ENCODE data around the gene LSM14A.
"Not testable (repeated sequence)": the region's sequence is repeated elsewhere in the genome, so short reads cannot be mapped to it uniquely, and the experiment has no call there.

The LSM14A gene

DNA sequence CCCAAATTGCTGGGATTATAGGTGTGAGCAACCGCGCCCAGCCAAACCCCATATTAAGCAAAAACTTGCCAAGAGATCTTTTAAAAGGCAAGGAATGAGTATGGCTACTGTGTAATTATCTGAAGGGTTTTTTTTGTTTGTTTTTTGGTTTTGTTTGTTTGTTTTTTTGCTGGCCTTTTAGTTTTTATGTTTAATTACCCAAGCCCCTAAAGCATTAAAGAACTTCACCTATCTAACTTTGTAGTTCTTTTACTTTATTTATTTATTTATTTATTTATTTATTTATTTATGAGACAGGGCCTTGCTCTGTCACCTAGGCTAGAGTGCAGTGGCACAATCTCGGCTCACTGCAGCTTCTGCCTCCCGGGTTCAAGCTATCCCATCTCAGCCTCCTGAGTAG is 41.7 kb downstream of the LSM14A start:
- no peak overlapping the region for H3K4me3 ChIP-seq (replicated peaks; ENCODE audit: low read depth, low read length)
- TF ChIP-seq, protein P1, sequence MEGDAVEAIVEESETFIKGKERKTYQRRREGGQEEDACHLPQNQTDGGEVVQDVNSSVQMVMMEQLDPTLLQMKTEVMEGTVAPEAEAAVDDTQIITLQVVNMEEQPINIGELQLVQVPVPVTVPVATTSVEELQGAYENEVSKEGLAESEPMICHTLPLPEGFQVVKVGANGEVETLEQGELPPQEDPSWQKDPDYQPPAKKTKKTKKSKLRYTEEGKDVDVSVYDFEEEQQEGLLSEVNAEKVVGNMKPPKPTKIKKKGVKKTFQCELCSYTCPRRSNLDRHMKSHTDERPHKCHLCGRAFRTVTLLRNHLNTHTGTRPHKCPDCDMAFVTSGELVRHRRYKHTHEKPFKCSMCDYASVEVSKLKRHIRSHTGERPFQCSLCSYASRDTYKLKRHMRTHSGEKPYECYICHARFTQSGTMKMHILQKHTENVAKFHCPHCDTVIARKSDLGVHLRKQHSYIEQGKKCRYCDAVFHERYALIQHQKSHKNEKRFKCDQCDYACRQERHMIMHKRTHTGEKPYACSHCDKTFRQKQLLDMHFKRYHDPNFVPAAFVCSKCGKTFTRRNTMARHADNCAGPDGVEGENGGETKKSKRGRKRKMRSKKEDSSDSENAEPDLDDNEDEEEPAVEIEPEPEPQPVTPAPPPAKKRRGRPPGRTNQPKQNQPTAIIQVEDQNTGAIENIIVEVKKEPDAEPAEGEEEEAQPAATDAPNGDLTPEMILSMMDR (IDR thresholded peaks at IDR 0.05; ENCODE audit: low read length, missing control alignments): no peak
- DNase-seq (ENCODE audit: low read depth): no peak

DNA sequence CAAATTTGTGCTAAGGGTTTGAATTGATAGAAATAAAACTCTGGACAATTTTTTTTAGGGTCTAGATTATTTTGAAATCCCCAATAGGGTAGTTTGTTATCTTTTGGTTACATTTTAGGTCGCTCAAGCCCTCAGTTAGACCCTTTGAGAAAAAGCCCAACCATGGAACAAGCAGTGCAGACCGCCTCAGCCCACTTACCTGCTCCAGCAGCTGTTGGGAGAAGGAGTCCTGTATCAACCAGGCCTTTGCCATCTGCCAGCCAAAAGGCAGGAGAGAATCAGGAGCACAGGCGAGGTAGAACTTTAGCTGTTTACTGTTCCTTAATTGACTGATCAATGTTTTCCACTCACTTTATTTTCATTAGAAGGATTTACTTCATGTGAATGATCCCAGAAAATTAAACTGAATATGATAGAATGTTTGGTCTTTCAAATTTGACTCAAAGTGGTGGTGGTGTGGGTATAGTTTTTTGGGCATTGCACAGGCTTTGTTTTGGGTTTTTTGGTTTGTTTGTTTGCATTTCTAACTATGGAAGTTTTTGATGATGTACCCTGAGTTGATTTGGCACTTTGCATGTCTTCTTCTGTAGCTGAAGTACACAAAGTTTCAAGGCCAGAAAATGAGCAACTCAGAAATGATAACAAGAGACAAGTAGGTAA is 42.8 kb downstream of the LSM14A start:
- DNase-seq (ENCODE audit: low read depth): no peak
- H3K4me3 ChIP-seq (replicated peaks; ENCODE audit: low read depth, low read length): no peak overlapping the region
- TF ChIP-seq, protein P1 (IDR thresholded peaks at IDR 0.05; ENCODE audit: low read length, missing control alignments): no peak

DNA sequence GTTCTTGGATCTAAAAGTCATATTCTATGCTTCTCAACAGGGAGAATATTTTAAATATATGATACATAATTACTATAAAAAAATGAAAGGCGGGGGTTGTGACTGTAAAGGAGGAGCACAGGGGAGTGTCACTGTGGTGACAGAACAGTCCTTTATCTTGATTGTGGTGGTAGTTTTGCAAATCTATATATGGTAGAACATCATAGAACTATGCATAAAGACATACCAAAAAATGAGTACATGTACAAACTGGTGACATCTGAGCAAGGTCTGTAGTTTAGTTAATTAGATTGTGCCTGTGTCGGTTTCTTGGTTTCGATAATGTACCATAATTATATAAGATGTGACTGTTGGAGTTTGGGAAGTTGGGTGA is 43.3 kb downstream of the LSM14A start:
- TF ChIP-seq, protein P1 (IDR thresholded peaks at IDR 0.05; ENCODE audit: low read length, missing control alignments): no peak
- no peak overlapping the region for H3K4me3 ChIP-seq (replicated peaks; ENCODE audit: low read depth, low read length)
- DNase-seq (ENCODE audit: low read depth): no peak

DNA sequence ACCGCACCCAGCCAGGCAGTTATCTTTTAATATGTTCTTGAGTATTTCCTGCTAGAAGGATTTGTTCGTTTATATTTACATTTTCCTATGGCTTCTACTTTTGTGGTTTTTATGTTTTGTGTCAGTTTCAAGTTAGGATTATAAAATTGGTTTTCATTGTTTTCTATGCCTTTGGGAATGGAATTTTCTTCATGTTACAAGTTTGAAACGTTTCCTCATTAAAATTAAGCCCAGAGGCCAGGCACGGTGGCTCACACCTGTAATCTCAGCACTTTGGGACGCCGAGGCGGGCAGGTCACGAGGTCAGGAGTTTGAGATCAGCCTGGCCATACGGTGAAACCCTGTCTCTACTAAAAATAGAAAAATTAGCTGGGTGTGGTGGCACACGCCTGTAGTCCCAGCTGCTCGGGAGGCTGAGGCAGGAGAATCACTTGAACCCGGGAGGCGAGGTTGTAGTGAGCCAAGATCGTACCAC is 44.5 kb downstream of the LSM14A start:
- DNase-seq (ENCODE audit: low read depth); H3K4me3 ChIP-seq (replicated peaks; ENCODE audit: low read depth, low read length): not testable (repeated sequence)

DNA sequence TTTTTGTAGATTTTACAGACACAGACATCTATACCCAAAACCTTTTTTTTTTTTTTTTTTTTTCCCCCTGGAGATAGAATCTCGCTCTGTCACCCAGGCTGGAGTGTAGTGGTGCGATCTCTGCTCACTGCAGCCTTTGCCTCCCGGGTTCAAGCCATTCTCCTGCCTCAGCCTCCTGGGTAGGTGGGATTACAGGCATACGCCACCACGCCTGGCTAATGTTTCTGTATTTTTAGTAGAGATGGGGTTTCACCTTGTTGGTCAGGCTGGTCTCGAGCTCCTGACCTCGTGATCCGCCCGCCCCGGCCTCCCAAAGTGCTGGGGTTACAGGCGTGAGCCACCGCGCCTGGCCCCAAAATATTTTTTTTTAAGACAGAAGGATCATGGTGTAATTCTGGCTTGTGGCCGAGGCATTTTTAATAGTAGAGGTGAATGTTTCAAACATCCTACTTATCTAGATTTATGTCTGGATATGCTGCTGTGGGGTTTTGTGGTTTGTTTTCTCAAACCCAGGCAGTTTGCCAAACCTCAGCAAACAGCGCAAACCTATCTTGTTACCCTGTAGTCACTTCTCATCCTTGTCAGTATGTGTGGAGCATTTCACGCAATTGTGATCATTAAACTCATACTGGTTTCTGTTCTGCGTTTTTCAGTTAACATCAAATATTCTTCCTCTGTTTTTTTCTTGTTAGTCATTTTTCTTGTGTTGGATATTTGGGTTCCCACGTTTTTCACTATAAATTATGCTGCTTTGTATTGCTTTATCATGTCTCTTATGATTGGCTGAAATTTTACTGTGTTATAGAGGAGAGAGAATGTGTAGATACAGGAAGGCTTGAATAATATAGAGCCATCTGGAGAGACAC is 45.9 kb downstream of the LSM14A start:
- DNase-seq (ENCODE audit: low read depth): peak; percentile 87
- H3K4me3 ChIP-seq (replicated peaks; ENCODE audit: low read depth, low read length): no peak overlapping the region
- TF ChIP-seq, protein P1 (IDR thresholded peaks at IDR 0.05; ENCODE audit: low read length, missing control alignments): no peak

DNA sequence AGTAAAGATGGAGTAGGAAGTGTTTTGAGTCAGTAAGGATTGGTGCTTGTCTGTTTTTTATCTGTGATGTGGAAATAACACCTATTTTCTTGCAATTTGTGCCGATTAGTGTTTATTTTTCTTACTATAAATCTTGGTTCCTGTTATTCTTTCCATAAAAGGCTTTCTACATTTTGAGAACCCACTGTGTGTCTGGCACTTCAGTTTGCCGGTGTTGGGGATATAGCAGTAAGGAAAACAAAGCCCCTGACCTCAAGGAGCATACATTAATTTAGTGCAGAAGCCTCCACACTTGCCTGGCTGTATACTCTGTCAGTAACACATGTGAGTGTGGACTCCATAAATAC is 46.5 kb downstream of the LSM14A start:
- no peak overlapping the region for H3K4me3 ChIP-seq (replicated peaks; ENCODE audit: low read depth, low read length)
- DNase-seq (ENCODE audit: low read depth): no peak
- TF ChIP-seq, protein P1 (IDR thresholded peaks at IDR 0.05; ENCODE audit: low read length, missing control alignments): no peak

DNA sequence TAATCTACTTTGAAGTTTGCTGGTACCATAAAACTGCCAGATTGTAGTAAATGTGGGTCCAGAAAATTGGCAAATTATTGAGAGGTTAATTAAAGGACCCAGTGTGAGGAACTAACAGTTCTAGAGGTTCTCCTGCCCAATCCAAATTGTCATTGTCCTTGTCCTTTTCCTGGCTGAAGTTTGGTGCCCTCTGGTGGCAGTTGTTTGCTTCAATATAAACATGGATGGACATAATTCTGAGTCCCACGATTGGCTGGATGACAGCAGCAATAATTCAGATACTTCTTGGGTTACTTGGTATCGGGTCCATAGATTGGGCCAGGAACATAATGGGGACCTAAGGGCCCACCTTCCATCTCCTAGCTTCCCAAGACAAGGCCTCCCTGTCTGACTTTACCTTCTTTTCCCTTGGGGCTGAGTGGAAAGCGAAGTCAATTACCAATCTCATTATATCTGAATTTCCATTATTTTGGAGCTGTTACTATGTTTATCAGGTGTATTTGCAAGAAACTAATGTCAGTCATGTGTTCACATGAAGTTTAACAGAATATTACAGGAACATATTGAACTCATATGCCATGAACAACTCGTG is 48.3 kb downstream of the LSM14A start:
- no peak overlapping the region for H3K4me3 ChIP-seq (replicated peaks; ENCODE audit: low read depth, low read length)
- DNase-seq (ENCODE audit: low read depth): peak; percentile 81
- TF ChIP-seq, protein P1 (IDR thresholded peaks at IDR 0.05; ENCODE audit: low read length, missing control alignments): peak; percentile 80
